Measurements from ENCODE around the gene DOP1B. TPM values are rescaled to one million over a fixed set of nuclear protein-coding genes. Genes with fewer than 3 reads are reported as not detected.
"Not testable (repeated sequence)": the region's sequence is repeated elsewhere in the genome, so short reads cannot be mapped to it uniquely, and the experiment has no call there.

Gene DOP1B
- total RNA-seq, 1 donor, result 11.7 TPM

GRCh38 chr21:36135391-36136102, 21.1 kb upstream of the DOP1B start:
- DNase-seq (ENCODE audit: low read depth), result peak; percentile 91
- TF ChIP-seq CTCF (IDR thresholded peaks at IDR 0.05; ENCODE audit: insufficient read depth, low read depth, low read length), result no peak
- peak overlapping the region; percentile 67 for H3K4me3 ChIP-seq (ENCODE audit: low read depth, low read length)

- not testable (repeated sequence) for DNase-seq (ENCODE audit: low read depth); H3K4me3 ChIP-seq (ENCODE audit: low read depth, low read length)
Measured at GRCh38 chr21:36139791-36140190, 16.8 kb upstream of the DOP1B start.

GRCh38 chr21:36141513-36141925, 15.1 kb upstream of the DOP1B start:
- peak; percentile 86 for DNase-seq (ENCODE audit: low read depth)
- peak; percentile 90 for TF ChIP-seq CTCF (IDR thresholded peaks at IDR 0.05; ENCODE audit: insufficient read depth, low read depth, low read length)
- no peak overlapping the region for H3K4me3 ChIP-seq (ENCODE audit: low read depth, low read length)

DNA sequence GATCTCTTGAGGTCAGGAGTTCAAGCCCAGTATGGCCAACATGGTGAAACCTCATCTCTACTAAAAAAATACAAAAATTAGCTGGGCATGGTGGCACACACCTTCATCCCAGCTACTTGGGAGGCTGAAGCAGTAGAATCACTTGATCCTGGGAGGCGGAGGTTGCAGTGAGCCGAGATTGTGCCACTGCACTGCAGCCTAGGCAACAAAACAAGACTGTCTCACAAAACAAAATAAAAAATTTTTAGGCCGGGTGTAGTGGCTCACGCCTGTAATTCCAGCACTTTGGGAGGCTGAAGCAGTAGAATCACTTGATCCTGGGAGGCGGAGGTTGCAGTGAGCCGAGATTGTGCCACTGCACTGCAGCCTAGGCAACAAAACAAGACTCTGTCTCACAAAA, 12.4 kb upstream of the DOP1B start:
- not testable (repeated sequence) for H3K4me3 ChIP-seq (ENCODE audit: low read depth, low read length); DNase-seq (ENCODE audit: low read depth)

GRCh38 chr21:36145259-36145658, 11.4 kb upstream of the DOP1B start:
- TF ChIP-seq CTCF (IDR thresholded peaks at IDR 0.05; ENCODE audit: insufficient read depth, low read depth, low read length), result no peak
- no peak for DNase-seq (ENCODE audit: low read depth)
- H3K4me3 ChIP-seq (ENCODE audit: low read depth, low read length), result no peak overlapping the region

DNA sequence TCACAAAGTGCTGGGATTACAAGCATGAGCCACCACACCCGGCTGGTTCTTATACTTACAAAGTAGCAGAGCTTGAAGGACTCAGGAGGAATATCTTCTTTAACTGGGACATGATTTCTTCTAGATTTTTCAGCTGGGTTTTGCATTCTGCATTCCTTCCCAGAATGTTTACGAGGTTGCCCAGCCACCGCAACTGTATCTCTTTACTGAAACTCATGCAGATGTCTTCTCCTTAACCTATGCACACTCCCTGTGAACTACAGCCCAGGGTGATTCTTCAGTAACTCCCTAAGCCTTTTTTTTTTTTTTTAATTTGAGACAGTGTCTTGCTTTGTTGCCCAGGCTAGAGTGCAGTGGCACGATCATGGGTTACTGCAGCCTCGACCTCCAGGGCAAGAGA, 8.7 kb upstream of the DOP1B start:
- peak; percentile 63 for DNase-seq (ENCODE audit: low read depth)
- H3K4me3 ChIP-seq (ENCODE audit: low read depth, low read length), result no peak overlapping the region
- no peak for TF ChIP-seq CTCF (IDR thresholded peaks at IDR 0.05; ENCODE audit: insufficient read depth, low read depth, low read length)

DNA sequence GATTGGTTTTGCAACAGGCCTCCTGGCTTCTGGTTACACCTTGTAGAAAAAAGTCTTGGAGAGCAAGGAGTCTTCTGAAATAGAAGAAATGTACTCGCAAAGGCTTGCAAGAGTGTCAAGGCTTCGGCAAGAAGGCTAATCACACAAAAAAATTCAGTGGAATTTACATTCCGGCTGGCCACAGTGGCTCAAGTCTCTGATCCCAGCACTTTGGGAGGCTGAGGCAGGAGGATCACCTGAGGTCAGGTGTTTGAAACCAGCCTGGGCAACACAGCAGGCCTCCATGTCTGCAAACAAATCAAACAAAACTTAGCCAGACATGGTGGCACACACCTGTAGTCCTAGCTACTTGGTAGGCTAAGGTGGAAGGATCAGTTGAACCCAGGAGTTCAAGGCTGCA, 7.7 kb upstream of the DOP1B start:
- no peak for DNase-seq (ENCODE audit: low read depth)
- no peak for TF ChIP-seq CTCF (IDR thresholded peaks at IDR 0.05; ENCODE audit: insufficient read depth, low read depth, low read length)
- no peak overlapping the region for H3K4me3 ChIP-seq (ENCODE audit: low read depth, low read length)

Data from fibroblast of villous mesenchyme (primary cell).